Measurements from ENCODE around the gene TMBIM4.
"Not testable (repeated sequence)": the region's sequence is repeated elsewhere in the genome, so short reads cannot be mapped to it uniquely, and the experiment has no call there.

TMBIM4 gene

DNA sequence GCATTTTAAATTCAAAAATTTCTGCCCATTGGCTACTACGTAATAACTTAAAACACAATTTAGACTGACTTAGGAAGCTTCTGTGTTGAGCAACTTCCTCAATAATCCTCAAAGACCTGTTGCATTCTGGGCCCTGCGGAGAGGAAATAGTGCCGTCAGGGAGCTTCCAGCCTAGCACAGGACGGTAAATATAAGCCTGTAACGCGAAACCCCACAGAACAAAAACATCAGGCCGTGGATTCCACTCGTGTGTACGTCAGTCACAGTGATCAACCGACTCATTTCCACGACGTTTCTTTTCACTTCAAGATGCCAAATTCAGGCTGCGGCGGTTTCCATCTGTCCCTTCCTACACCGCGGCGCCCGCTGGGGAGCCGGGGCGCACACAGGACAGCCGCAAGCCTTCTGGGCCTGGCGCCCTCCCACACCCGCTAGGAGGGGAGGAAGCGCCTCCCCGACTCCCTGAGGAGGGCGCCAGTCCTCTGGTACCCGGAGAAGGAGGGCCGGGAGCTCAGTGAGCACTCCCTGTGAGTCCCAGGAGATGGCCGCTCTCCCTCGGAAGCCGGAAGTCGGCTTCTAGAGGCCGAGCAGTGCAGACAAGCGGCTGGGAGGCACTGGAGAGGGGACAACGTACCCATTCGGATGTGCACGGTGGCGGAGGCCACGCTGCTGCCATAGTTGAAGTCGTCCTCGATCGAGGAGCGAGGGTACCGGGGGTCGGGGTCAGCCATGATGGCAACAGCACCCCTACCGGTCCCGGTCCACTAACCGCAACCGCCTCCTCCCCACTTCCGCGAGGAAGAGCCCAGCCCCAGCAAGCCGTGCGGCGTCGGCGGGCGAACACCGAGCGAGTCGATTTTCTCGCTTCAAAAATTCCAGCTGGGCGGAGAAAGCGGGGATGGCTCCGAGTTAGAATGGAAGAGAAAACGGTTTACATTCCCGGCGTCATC, at the start of gene TMBIM4:
TMBIM4 (minus strand) TSS at position 776 of the 950 bp plus-strand sequence; CDS start at position 731, 45 bp downstream.
- DNase-seq = peak; percentile 90 to 91

GRCh38 chr12:66217342-66217917, 47.6 kb upstream of the TMBIM4 start:
- no peak for DNase-seq

DNA sequence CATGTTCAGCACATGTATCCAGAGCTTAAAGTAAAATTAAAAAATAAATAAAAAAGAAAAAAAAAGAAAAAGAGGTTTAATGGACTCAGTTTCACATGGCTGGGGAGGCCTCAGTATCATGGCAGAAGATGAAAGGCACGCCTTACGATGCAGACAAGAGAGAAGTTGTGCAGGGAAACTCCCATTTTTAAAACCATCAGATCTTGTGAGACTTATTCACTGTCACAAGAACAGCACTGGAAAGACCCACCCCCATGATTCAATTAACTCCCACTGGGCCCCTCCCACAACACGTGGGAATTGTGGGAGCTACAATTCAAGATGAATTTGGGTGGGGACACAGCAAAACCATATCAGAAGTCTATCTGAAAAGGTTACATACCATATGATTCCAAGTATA, 43.2 kb upstream of the TMBIM4 start:
- DNase-seq = not testable (repeated sequence)

DNA sequence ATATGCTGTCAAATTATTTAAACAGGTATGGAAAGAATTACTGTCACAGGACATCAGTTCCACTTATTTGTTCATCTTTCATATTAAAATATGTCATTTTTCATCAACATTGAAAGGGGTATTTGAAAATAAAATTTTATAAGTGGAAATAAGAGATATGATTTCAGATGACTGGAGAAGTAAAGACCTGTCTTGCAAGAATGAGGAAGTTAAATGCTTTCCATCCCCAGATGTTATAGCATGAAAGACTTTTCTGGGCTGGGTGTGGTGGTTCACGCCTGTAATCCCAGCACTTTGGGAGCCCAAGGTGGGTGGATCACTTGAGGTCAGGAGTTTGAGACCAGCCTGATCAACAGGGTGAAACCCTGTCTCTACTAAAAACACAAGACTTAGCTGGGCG, 41.8 kb upstream of the TMBIM4 start:
- DNase-seq = not testable (repeated sequence)

DNA sequence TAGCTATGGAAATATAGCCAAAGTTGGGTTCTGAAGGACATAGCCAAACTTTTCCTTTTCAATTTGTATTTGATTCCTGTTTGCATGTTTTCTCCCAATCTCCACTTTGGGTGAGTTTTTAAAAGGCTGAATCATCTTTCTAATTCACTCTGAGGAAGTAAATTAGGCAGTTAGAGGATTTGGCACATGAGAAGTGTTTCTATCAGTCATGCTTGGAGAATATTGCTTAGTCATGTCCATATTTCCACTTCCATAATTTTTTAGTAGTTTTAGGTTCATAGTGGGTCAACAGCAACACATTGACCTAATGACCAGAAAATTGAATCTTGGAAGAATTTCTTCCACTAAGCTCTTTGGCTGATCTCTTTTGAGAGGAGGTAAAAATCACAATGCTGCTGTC, 41.0 kb upstream of the TMBIM4 start:
- no peak for DNase-seq

GRCh38 chr12:66206141-66206540, 36.3 kb upstream of the TMBIM4 start:
- DNase-seq = no peak

DNA sequence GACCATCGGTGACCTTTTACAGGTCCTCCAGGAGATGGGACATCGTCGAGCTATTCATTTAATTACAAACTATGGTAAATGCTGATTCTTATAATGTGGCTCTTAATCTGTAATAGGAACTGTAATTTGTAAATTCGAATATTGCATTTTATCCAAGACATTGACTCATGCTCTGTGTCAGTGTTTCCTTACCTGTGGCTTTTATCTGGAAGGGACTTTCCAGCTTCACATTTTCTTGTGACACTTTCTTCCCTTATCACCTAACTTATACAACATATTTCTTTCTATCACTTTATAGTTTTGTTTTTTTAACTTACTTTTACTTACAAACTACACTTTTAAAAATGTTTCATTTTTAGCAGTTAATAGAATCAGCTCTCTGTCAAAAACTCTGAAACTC, 34.0 kb upstream of the TMBIM4 start:
- DNase-seq = no peak

DNA sequence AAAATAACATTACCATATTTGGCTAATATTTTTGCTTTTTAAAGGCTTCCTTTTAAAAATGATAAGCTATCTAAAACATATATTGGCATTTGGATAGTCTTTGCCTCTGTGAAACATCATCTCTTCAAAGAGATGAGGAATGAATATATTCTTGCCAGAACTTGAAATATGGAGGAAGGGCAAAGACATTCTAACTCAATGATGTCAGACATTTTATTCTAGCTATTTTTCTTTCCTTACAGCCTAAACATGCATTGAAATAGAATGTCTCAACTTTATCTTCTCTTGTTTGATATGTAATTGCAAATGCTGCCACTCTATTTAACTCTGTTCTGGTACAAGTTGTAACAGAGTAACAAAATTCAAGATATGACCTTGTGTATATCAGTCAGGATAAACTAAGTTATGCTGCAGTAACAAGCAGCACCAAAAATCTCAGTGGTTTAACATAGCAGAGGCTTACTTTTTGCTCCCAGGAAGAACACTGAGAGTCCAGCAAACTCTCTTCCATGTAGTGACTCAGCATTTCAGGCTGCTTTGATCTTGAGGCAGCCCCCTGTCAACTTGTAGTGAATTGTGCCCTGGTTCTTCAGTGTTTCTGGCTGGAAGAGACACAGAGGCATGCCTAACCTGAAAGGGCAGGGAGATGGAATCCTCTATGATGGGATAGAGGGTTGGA, 30.2 kb upstream of the TMBIM4 start:
- DNase-seq = no peak

- DNase-seq = no peak
These were observed 29.3 kb upstream of the TMBIM4 start for GRCh38 chr12:66199141-66199540.

DNA sequence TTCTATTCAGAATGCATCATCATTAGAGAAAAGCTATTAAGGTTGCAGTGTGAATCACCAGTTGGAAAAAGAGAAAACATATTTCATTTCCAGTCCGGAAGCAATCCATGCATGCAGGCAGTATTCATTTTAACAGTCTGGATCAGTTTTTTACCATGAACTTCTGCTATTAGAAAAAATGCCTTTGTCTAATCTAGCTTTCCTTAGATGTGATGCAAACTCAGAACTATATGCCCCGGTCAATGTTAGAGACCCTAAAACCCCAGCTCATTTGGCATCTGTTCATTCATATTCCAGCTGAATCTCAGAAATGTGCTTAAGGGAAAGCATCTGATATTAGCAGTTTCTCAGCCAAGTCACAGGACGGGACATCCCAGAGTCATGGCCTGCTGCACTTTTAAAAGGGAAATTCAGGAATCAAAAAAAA, 27.7 kb upstream of the TMBIM4 start:
- DNase-seq = no peak

DNA sequence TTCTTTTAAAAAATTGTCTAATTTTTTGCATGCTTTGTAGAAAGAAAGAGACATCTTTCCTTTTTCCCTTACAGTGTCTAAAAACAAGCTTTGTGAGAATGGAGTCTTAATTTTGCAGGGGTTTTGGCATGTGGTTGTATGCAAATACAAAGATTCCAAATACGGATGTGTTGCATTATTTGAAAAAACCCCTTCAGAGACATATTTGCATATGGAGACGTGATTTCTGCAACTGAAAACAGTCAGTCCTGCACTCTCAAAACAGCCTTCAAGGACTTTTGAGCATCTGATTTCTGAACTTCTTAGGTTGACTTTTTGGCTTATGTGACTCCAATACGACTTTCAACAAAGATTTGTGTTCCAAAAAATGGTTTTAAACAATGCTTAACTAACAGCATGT, 27.0 kb upstream of the TMBIM4 start:
- DNase-seq = no peak

DNA sequence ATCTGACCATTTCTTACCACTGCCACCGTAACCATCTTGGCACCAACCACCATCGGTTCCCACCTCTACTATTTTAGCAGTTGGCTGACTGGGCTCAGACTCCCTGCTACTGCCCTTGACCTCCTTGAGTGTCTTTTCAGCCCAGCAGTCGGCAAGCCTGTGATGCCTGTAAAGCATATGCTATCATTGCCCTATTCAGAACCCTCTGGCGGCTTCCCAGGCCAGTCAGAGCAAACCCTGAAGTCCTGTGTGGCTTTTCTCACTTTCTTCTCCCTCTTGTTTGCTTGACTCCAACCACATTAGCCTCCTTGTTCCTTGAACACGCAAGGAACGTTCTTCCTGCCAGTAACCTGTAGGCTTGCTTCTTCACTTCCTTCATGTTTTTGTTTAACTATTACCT, 25.4 kb upstream of the TMBIM4 start:
- no peak for DNase-seq

DNA sequence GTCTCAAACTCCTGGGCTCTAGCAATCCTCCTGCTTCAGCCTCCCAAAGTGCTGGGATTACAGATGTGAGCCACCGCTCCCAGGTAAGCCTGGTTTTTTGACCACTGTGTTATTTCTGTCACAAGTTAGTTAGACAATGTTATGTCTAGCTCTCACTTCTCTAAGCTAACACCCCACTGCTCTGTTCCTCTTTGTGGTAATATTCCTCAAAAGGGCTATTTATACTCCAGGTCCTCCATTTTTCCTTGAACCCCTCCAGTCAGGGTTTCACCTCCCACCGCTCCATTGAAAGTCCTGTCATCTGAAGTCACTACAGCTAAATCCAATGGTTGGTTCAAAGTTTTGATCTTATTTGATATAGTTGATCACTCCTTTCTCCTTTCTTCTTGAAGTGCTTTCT, 24.3 kb upstream of the TMBIM4 start:
- DNase-seq = no peak

GRCh38 chr12:66191547-66192126, 21.8 kb upstream of the TMBIM4 start:
- no peak for DNase-seq

- no peak for DNase-seq
These were observed 20.9 kb upstream of the TMBIM4 start for GRCh38 chr12:66190519-66191370.

GRCh38 chr12:66189889-66190288, 20.1 kb upstream of the TMBIM4 start:
- no peak for DNase-seq

DNA sequence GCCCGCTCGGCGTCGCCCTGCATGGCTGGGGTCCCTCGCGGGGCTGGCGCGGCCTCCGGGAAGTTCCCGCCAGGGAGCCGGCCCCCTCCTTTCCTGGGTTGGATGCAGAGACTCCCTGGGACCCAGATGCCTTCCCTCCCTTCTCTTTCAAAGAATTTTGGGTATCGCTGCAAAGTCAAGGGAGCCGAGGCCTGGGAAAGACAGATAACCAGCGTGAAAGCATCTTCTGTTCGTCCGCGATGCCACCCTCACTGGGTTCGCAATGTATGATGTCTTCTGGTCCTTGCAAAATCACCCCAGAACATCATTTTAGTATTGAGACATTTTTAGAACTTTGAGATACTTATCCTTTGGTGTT, 19.7 kb upstream of the TMBIM4 start:
- DNase-seq = no peak

DNA sequence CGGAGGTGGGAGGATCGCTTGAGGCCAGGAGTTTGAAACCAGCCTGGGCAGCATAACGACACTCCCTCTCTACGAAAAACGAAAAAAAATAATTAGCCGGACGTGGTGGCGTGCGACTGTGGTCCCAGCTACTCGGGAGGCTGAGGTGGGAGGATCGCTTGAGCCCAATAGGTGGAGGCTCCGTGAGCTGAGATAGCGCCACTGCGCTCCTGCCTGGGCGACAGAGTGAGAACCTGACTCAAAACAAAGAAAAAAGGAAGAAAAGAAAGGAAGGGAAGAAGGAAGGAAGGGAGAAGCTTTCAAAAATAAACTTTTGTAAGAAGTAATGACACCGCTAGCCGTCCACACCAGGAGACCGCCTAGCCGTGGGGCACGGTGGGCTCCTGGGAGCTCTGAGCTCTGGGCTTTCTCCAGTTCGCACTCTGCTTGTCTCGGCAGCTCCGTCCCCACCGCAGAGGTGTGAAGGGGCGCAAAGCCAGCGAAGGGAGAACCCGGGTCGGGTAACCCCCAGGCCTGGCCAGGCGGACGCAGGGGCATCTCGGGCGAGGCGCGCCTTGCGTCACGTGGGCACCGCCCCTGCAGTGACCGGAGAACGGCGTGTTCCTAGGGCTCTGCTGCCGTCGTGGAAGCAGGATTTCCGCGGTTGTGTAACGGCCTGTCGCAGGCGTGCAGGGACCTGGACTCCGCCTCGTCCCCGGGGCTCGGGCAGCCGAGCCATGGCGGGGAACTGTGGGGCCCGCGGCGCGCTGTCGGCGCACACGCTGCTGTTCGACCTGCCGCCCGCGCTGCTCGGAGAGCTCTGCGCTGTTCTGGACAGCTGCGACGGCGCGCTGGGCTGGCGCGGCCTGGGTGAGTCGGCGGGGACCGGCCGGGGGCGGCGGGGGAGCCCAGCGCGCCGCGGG, 19.0 kb upstream of the TMBIM4 start, which contains the start of gene IRAK3:
IRAK3 (plus strand) TSS at position 631 of the 902 bp plus-strand sequence; CDS start at position 717, 86 bp downstream.
- peak in 1 of 2 donors; percentile 35 for DNase-seq

DNA sequence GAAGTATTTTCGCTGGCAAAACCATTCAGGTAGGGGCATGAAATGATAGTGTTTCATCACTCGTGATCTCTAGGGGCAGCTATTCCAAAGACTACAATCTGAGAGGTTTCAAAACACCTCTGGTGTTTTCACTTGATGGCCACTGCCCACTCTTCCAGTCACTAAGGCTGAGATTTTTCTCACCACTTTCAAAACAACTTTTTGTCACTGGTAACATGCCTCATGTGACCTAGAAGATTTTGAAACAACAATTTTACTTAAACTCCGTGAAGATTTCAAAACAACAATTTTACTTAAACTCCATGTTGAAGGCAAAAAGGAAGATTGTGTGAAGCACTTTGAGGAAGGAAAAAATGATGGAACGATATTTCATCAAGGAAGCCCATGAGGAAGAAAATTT, 18.0 kb upstream of the TMBIM4 start:
- no peak for DNase-seq

DNA sequence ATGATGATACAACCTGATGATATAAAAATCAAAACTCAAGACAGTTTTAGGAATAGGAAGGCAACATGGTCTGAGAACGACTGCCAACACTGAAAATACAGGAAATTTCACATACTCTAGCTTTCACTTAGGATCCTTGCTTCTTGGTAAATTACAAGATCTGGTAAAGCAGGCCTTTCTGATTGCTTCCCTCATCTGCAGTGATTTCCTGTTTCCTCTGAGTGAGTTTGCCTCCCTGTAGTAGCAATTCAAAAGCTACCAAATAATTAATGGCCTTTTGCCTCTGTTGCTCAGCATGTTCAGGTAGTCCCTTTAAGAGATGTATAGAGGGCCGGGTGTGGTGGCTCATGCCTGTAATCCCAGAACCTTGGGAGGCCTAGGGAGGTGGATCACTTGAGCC, 17.2 kb upstream of the TMBIM4 start:
- no peak for DNase-seq

- not testable (repeated sequence) for DNase-seq
These were observed 15.0 kb upstream of the TMBIM4 start for GRCh38 chr12:66184822-66185221.
